ENCODE measurements around the gene SPNS2. TPM values are rescaled to one million over a fixed set of nuclear protein-coding genes. Genes with fewer than 3 reads are reported as not detected.
"Not testable (repeated sequence)": the region's sequence is repeated elsewhere in the genome, so short reads cannot be mapped to it uniquely, and the experiment has no call there.

Gene SPNS2
- total and polyA plus RNA-seq, 4 donors, result 4.0 to 9.0 (median 5.2) TPM

DNA sequence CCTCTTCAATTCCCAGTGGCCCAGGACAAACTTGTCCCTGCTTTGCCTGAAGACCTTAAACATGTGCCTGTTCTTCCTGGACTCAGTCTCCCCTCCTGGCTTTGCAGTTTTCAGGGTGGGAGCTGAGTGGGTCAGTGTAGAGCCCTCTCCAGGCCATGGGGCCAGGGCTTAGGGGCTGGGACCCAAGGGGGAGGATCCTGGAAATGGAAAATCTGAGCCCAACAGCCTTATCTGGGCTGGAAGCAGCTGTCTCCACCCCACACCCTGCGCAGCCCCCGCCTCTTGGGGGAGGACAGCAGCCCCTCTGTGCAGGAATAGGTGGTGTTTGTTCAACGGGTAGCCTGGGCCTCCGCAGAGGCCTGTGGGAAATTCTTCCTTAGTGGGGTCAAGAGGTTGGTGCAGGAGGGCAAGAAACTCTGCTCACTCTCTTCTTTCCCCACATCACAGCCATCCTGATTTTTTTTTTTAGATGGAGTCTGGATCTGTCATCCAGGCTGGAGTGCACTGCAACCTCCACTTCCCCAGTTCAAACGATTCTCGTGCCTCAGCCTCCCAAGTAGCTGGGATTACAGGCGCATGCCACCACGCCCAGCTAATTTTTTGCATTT, 78.8 kb downstream of the SPNS2 start:
- Histone ChIP-seq H3K27ac (ENCODE audit: low read depth in 1 of 2, low read length in 2 of 2) (no peak overlapping the region), H3K9me3 (ENCODE audit: control insufficient read depth in 4 of 4, low read length in 3 of 4) (no peaks in the 10 kb centered on the region), H3K4me3 (ENCODE audit: low read depth in 1 of 3, low read length in 3 of 3) (no peak overlapping the region), H3K9ac (ENCODE audit: low read depth in 1 of 2, low read length in 2 of 2) (no peak overlapping the region), H3K4me1 (ENCODE audit: control insufficient read depth in 4 of 4, insufficient read depth in 4 of 4, low read length in 3 of 4) (peaks cover 0 to 14% (median 6%) of the 10 kb centered on the region in 4 donors), H3K36me3 (ENCODE audit: control insufficient read depth in 4 of 4, insufficient read depth in 3 of 4, low read depth in 1 of 4, low read length in 3 of 4) (peaks cover 0 to 2% (median 0%) of the 10 kb centered on the region in 4 donors), H3K27me3 (ENCODE audit: control insufficient read depth in 4 of 4, insufficient read depth in 4 of 4, low read length in 3 of 4) (no peaks in the 10 kb centered on the region)
- no peak for DNase-seq (ENCODE audit: low spot score)
- 89% methylated on average over 8 of the region's 8 CpGs for WGBS
- TF ChIP-seq FOXA1 (IDR thresholded peaks at IDR 0.05) (no peak), HNF4A (conservative IDR thresholded peaks at IDR 0.05) (no peak), SP1 (IDR thresholded peaks at IDR 0.05) (no peak), JUND (IDR thresholded peaks at IDR 0.05) (no peak), YY1 (IDR thresholded peaks at IDR 0.05) (no peak), RAD21 (IDR thresholded peaks at IDR 0.05) (no peak)
- TF ChIP-seq, protein P1, sequence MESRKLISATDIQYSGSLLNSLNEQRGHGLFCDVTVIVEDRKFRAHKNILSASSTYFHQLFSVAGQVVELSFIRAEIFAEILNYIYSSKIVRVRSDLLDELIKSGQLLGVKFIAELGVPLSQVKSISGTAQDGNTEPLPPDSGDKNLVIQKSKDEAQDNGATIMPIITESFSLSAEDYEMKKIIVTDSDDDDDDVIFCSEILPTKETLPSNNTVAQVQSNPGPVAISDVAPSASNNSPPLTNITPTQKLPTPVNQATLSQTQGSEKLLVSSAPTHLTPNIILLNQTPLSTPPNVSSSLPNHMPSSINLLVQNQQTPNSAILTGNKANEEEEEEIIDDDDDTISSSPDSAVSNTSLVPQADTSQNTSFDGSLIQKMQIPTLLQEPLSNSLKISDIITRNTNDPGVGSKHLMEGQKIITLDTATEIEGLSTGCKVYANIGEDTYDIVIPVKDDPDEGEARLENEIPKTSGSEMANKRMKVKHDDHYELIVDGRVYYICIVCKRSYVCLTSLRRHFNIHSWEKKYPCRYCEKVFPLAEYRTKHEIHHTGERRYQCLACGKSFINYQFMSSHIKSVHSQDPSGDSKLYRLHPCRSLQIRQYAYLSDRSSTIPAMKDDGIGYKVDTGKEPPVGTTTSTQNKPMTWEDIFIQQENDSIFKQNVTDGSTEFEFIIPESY (IDR thresholded peaks at IDR 0.05), result no peak

DNA sequence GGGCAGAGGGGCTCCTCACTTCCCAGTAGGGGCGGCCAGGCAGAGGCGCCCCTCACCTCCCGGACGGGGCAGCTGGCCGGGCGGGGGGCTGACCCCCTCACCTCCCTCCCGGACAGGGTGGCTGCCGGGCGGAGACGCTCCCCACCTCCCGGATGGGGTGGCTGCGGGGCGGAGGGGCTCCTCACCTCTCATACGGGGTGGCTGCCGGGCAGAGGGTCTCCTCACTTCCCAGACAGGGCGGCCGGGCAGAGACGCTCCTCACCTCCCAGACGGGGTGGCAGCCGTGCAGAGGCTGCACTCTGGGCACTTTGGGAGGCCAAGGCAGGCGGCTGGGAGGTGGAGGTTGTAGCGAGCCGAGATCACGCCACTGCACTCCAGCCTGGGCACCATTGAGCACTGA, 79.7 kb downstream of the SPNS2 start:
- H3K4me3 ChIP-seq (ENCODE audit: low read depth in 1 of 3, low read length in 3 of 3); H3K9ac ChIP-seq (ENCODE audit: low read depth in 1 of 2, low read length in 2 of 2); H3K9me3 ChIP-seq (ENCODE audit: control insufficient read depth in 4 of 4, low read length in 3 of 4); H3K27ac ChIP-seq (ENCODE audit: low read depth in 1 of 2, low read length in 2 of 2); H3K36me3 ChIP-seq (ENCODE audit: control insufficient read depth in 4 of 4, insufficient read depth in 3 of 4, low read depth in 1 of 4, low read length in 3 of 4); H3K27me3 ChIP-seq (ENCODE audit: control insufficient read depth in 4 of 4, insufficient read depth in 4 of 4, low read length in 3 of 4); DNase-seq (ENCODE audit: low spot score): not testable (repeated sequence)
- 95% methylated on average over 23 of the region's 24 CpGs for WGBS
- peaks cover 0 to 14% (median 6%) of the 10 kb centered on the region in 4 donors for H3K4me1 ChIP-seq (ENCODE audit: control insufficient read depth in 4 of 4, insufficient read depth in 4 of 4, low read length in 3 of 4)

DNA sequence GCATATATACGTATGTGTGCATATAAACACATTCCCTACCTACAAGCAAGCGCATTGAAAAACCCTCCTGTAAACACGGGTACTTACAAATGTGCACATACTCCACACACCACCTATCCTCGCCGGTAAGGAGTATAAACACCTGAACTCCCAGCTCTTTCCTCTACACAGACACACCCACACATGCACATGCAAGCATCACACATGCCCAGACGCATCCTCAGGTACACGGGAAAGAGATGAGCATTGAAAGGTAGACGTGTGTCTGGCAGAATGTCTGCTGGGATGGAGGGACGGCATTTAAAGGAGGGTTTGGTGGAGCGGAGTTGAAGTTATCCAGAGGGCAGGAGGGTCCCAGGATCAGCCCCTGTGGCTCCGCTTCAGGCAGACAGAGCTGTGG, 81.0 kb downstream of the SPNS2 start:
- no peaks in the 10 kb centered on the region for H3K9me3 ChIP-seq (ENCODE audit: control insufficient read depth in 4 of 4, low read length in 3 of 4)
- H3K4me1 ChIP-seq (ENCODE audit: control insufficient read depth in 4 of 4, insufficient read depth in 4 of 4, low read length in 3 of 4), result peaks cover 7 to 22% (median 13%) of the 10 kb centered on the region in 4 donors
- peaks cover 0 to 2% (median 0%) of the 10 kb centered on the region in 4 donors for H3K36me3 ChIP-seq (ENCODE audit: control insufficient read depth in 4 of 4, insufficient read depth in 3 of 4, low read depth in 1 of 4, low read length in 3 of 4)
- peaks cover 0 to 3% (median 0%) of the 10 kb centered on the region in 4 donors for H3K27me3 ChIP-seq (ENCODE audit: control insufficient read depth in 4 of 4, insufficient read depth in 4 of 4, low read length in 3 of 4)
- no peak overlapping the region for H3K4me3 ChIP-seq (ENCODE audit: low read depth in 1 of 3, low read length in 3 of 3)
- TF ChIP-seq YY1 (IDR thresholded peaks at IDR 0.05) (no peak), GABPA (IDR thresholded peaks at IDR 0.05 in 1 of 2, conservative IDR thresholded peaks at IDR 0.05 in 1 of 2) (no peak), FOXA1 (IDR thresholded peaks at IDR 0.05) (no peak), NR2F2 (IDR thresholded peaks at IDR 0.05) (no peak), RXRA (IDR thresholded peaks at IDR 0.05) (no peak), EGR1 (IDR thresholded peaks at IDR 0.05; ENCODE audit: low read depth in 2 of 2) (no peak), HNF4A (conservative IDR thresholded peaks at IDR 0.05) (no peak), JUND (IDR thresholded peaks at IDR 0.05) (no peak), RAD21 (IDR thresholded peaks at IDR 0.05) (no peak), SP1 (IDR thresholded peaks at IDR 0.05) (no peak), TAF1 (conservative IDR thresholded peaks at IDR 0.05) (no peak), HNF4G (IDR thresholded peaks at IDR 0.05) (no peak), FOXA2 (IDR thresholded peaks at IDR 0.05) (no peak)
- TF ChIP-seq, protein P1 (IDR thresholded peaks at IDR 0.05), result no peak
- TF ChIP-seq, protein P2, sequence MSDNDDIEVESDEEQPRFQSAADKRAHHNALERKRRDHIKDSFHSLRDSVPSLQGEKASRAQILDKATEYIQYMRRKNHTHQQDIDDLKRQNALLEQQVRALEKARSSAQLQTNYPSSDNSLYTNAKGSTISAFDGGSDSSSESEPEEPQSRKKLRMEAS (IDR thresholded peaks at IDR 0.05), result no peak
- TF ChIP-seq, protein P3, sequence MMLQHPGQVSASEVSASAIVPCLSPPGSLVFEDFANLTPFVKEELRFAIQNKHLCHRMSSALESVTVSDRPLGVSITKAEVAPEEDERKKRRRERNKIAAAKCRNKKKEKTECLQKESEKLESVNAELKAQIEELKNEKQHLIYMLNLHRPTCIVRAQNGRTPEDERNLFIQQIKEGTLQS (IDR thresholded peaks at IDR 0.05), result no peak
- TF ChIP-seq, protein P4, sequence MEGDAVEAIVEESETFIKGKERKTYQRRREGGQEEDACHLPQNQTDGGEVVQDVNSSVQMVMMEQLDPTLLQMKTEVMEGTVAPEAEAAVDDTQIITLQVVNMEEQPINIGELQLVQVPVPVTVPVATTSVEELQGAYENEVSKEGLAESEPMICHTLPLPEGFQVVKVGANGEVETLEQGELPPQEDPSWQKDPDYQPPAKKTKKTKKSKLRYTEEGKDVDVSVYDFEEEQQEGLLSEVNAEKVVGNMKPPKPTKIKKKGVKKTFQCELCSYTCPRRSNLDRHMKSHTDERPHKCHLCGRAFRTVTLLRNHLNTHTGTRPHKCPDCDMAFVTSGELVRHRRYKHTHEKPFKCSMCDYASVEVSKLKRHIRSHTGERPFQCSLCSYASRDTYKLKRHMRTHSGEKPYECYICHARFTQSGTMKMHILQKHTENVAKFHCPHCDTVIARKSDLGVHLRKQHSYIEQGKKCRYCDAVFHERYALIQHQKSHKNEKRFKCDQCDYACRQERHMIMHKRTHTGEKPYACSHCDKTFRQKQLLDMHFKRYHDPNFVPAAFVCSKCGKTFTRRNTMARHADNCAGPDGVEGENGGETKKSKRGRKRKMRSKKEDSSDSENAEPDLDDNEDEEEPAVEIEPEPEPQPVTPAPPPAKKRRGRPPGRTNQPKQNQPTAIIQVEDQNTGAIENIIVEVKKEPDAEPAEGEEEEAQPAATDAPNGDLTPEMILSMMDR (IDR thresholded peaks at IDR 0.05; ENCODE audit: low read depth, low read length, missing input control), result no peak
- TF ChIP-seq, protein P5, sequence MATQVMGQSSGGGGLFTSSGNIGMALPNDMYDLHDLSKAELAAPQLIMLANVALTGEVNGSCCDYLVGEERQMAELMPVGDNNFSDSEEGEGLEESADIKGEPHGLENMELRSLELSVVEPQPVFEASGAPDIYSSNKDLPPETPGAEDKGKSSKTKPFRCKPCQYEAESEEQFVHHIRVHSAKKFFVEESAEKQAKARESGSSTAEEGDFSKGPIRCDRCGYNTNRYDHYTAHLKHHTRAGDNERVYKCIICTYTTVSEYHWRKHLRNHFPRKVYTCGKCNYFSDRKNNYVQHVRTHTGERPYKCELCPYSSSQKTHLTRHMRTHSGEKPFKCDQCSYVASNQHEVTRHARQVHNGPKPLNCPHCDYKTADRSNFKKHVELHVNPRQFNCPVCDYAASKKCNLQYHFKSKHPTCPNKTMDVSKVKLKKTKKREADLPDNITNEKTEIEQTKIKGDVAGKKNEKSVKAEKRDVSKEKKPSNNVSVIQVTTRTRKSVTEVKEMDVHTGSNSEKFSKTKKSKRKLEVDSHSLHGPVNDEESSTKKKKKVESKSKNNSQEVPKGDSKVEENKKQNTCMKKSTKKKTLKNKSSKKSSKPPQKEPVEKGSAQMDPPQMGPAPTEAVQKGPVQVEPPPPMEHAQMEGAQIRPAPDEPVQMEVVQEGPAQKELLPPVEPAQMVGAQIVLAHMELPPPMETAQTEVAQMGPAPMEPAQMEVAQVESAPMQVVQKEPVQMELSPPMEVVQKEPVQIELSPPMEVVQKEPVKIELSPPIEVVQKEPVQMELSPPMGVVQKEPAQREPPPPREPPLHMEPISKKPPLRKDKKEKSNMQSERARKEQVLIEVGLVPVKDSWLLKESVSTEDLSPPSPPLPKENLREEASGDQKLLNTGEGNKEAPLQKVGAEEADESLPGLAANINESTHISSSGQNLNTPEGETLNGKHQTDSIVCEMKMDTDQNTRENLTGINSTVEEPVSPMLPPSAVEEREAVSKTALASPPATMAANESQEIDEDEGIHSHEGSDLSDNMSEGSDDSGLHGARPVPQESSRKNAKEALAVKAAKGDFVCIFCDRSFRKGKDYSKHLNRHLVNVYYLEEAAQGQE (IDR thresholded peaks at IDR 0.05), result no peak
- H3K9ac ChIP-seq (ENCODE audit: low read depth in 1 of 2, low read length in 2 of 2), result no peak overlapping the region
- DNase-seq (ENCODE audit: low spot score), result no peak
- no peak overlapping the region for H3K27ac ChIP-seq (ENCODE audit: low read depth in 1 of 2, low read length in 2 of 2)
- 81% methylated on average over 11 of the region's 11 CpGs for WGBS

Data from liver (tissue), 9 donors.